HepG2 (cell line): ENCODE measurements around the gene ANKRD6. TPM values are rescaled to one million over a fixed set of nuclear protein-coding genes. Genes with fewer than 3 reads are reported as not detected.
A peak's percentile ranks its signal among the peaks of the same experiment; 100 is the strongest.

ENCODE experiments used
- CENPX ChIP-seq: sonication (generic); formaldehyde crosslinking; IDR thresholded peaks from 2 replicates; pipeline ENCODE4 v1.9.0; 2021; ENCODE audit warnings: mild to moderate bottlenecking, missing genetic modification reagents, moderate library complexity
- PRPF4 ChIP-seq: fragments of 200-400 bp; formaldehyde crosslinking; IDR thresholded peaks from 2 replicates; pipeline ENCODE4 v1.6.1; 2016; ENCODE audit warnings: low read length, low read depth; ENCODE audit not compliant: poor library complexity, severe bottlenecking
- ZBTB42 ChIP-seq: sonication (generic); formaldehyde crosslinking; IDR thresholded peaks from 2 replicates; pipeline ENCODE4 v1.5.0; 2020; ENCODE audit warnings: mild to moderate bottlenecking, missing genetic modification reagents
- ZSCAN31 ChIP-seq: sonication (generic); formaldehyde crosslinking; IDR thresholded peaks from 2 replicates; pipeline ENCODE4 v1.5.0; 2020; ENCODE audit warnings: low read depth, mild to moderate bottlenecking, missing genetic modification reagents
- polyA plus RNA-seq, 8 experiments: library from polyadenylated mRNA; depleted of rRNA in 3 of 8; stranded (reverse) in 7 of 8; unstranded in 1 of 8; fragments of >200 nt; fragmentation: Illumina TruSeq in 4 of 8; extraction: Trizol in 4 of 8; gene quantifications; 2 replicates each; pipeline versions ENCODE4 v1.2.1 to v1.2.3, GENCODE V29; 2011 to 2016; ENCODE audit warnings: low read depth in 4 of 8, missing spikeins in 1 of 8, mixed read lengths in 1 of 8; ENCODE audit not compliant: insufficient read depth in 1 of 8
- total RNA-seq, 5 experiments: library from RNA; depleted of rRNA; stranded (reverse); fragments of >200 nt; fragmentation: Illumina TruSeq; extraction: Trizol; gene quantifications; 2 replicates each; pipeline ENCODE4 v1.2.3, GENCODE V29; 2016; ENCODE audit warnings: low read depth in 1 of 5
- TF ChIP-seq, protein P1 (sequence below): sonication (generic); formaldehyde crosslinking; IDR thresholded peaks from 2 replicates; pipeline ENCODE4 v1.8.0; 2022; ENCODE audit warnings: mild to moderate bottlenecking, missing genetic modification reagents; ENCODE audit not compliant: insufficient replicate concordance
- TF ChIP-seq, protein P2 (sequence below): sonication (generic); formaldehyde crosslinking; IDR thresholded peaks from 2 replicates; pipeline ENCODE4 v1.4.0; 2020; ENCODE audit warnings: missing genetic modification reagents
- TF ChIP-seq, protein P3 (sequence below), 2 experiments: fragments of 450-650 bp in 1 of 2; sonication (generic) in 1 of 2; formaldehyde crosslinking in 1 of 2; IDR thresholded peaks; 2 replicates each; pipeline versions ENCODE4 v1.6.1 to v1.8.0; 2016 to 2022; ENCODE audit warnings: antibody characterized with exemption in 1 of 2, mild to moderate bottlenecking in 1 of 2, missing genetic modification reagents in 1 of 2
- TF ChIP-seq, protein P4 (sequence below): sonication (generic); formaldehyde crosslinking; IDR thresholded peaks from 2 replicates; pipeline ENCODE4 v1.4.0; 2020; ENCODE audit warnings: mild to moderate bottlenecking, missing genetic modification reagents

ANKRD6 gene
- total and polyA plus RNA-seq, 2 of the 13 experiments (the other 11 are each of a cell fraction or from before 2014, with no cell fraction given) = 0.18 to 0.36 TPM

DNA sequence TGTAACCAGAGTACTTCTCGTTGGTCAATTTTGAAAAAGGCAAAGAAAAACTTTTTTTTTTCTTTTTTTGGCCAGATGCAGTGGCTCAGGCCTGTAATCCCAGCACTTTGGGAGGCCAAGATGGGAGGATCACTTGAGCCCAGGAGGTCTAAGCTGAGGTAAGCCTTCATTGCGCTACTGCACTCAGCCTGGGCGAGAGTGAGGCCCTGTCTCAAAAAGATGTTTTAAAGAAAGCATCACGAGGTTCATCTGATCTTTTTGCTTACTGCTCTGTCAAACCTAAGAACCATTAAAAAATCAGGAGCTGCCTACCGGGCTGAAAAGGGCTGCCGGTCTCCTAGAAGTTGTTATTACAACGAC lies 205.0 kb downstream of the ANKRD6 start (continued):
- TF ChIP-seq, protein P1, sequence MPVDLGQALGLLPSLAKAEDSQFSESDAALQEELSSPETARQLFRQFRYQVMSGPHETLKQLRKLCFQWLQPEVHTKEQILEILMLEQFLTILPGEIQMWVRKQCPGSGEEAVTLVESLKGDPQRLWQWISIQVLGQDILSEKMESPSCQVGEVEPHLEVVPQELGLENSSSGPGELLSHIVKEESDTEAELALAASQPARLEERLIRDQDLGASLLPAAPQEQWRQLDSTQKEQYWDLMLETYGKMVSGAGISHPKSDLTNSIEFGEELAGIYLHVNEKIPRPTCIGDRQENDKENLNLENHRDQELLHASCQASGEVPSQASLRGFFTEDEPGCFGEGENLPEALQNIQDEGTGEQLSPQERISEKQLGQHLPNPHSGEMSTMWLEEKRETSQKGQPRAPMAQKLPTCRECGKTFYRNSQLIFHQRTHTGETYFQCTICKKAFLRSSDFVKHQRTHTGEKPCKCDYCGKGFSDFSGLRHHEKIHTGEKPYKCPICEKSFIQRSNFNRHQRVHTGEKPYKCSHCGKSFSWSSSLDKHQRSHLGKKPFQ (CRISPR knock-in tag) = peak; percentile 5
- TF ChIP-seq, protein P2, sequence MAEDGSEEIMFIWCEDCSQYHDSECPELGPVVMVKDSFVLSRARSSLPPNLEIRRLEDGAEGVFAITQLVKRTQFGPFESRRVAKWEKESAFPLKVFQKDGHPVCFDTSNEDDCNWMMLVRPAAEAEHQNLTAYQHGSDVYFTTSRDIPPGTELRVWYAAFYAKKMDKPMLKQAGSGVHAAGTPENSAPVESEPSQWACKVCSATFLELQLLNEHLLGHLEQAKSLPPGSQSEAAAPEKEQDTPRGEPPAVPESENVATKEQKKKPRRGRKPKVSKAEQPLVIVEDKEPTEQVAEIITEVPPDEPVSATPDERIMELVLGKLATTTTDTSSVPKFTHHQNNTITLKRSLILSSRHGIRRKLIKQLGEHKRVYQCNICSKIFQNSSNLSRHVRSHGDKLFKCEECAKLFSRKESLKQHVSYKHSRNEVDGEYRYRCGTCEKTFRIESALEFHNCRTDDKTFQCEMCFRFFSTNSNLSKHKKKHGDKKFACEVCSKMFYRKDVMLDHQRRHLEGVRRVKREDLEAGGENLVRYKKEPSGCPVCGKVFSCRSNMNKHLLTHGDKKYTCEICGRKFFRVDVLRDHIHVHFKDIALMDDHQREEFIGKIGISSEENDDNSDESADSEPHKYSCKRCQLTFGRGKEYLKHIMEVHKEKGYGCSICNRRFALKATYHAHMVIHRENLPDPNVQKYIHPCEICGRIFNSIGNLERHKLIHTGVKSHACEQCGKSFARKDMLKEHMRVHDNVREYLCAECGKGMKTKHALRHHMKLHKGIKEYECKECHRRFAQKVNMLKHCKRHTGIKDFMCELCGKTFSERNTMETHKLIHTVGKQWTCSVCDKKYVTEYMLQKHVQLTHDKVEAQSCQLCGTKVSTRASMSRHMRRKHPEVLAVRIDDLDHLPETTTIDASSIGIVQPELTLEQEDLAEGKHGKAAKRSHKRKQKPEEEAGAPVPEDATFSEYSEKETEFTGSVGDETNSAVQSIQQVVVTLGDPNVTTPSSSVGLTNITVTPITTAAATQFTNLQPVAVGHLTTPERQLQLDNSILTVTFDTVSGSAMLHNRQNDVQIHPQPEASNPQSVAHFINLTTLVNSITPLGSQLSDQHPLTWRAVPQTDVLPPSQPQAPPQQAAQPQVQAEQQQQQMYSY (CRISPR knock-in tag) = no peak
- TF ChIP-seq CENPX (CRISPR knock-in tag) = no peak
- 0 out of 2 replicates have a peak, but pooled peaks have one; percentile 5 for TF ChIP-seq ZSCAN31 (CRISPR knock-in tag)
- TF ChIP-seq PRPF4 = no peak
- TF ChIP-seq, protein P3, sequence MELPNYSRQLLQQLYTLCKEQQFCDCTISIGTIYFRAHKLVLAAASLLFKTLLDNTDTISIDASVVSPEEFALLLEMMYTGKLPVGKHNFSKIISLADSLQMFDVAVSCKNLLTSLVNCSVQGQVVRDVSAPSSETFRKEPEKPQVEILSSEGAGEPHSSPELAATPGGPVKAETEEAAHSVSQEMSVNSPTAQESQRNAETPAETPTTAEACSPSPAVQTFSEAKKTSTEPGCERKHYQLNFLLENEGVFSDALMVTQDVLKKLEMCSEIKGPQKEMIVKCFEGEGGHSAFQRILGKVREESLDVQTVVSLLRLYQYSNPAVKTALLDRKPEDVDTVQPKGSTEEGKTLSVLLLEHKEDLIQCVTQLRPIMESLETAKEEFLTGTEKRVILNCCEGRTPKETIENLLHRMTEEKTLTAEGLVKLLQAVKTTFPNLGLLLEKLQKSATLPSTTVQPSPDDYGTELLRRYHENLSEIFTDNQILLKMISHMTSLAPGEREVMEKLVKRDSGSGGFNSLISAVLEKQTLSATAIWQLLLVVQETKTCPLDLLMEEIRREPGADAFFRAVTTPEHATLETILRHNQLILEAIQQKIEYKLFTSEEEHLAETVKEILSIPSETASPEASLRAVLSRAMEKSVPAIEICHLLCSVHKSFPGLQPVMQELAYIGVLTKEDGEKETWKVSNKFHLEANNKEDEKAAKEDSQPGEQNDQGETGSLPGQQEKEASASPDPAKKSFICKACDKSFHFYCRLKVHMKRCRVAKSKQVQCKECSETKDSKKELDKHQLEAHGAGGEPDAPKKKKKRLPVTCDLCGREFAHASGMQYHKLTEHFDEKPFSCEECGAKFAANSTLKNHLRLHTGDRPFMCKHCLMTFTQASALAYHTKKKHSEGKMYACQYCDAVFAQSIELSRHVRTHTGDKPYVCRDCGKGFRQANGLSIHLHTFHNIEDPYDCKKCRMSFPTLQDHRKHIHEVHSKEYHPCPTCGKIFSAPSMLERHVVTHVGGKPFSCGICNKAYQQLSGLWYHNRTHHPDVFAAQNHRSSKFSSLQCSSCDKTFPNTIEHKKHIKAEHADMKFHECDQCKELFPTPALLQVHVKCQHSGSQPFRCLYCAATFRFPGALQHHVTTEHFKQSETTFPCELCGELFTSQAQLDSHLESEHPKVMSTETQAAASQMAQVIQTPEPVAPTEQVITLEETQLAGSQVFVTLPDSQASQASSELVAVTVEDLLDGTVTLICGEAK (IDR thresholded peaks at IDR 0.05) = no peak
- TF ChIP-seq, protein P3 (CRISPR knock-in tag; IDR thresholded peaks at IDR 0.05) = no peak
- TF ChIP-seq, protein P4, sequence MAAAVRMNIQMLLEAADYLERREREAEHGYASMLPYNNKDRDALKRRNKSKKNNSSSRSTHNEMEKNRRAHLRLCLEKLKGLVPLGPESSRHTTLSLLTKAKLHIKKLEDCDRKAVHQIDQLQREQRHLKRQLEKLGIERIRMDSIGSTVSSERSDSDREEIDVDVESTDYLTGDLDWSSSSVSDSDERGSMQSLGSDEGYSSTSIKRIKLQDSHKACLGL (CRISPR knock-in tag) = no peak
- no peak for TF ChIP-seq ZBTB42 (CRISPR knock-in tag)
